Progenitor cell of endocrine pancreas (in vitro differentiated cells): ENCODE data around the gene INO80E. TPM values are rescaled to one million over a fixed set of nuclear protein-coding genes. Genes with fewer than 3 reads are reported as not detected.

Experiments used
- DNase-seq: peaks from one replicate; pipeline ENCODE4 v3.0.0; 2021; ENCODE audit warnings: low spot score; ENCODE audit not compliant: unreplicated experiment
- H3K27ac Mint-ChIP-seq: 2 replicates; pipeline ENCODE4 v1.8.0; 2021; ENCODE audit warnings: mild to moderate bottlenecking, moderate library complexity, mixed read lengths
- H3K27me3 Mint-ChIP-seq: 2 replicates; pipeline ENCODE4 v1.8.0; 2021; ENCODE audit warnings: mixed read lengths
- H3K36me3 Mint-ChIP-seq: 2 replicates; pipeline ENCODE4 v1.8.0; 2022; ENCODE audit warnings: mixed read lengths; ENCODE audit not compliant: insufficient read depth
- H3K4me1 Mint-ChIP-seq: 2 replicates; pipeline ENCODE4 v1.8.0; 2021; ENCODE audit warnings: low read depth, mixed read lengths
- H3K4me3 Mint-ChIP-seq: 2 replicates; pipeline ENCODE4 v1.8.0; 2021; ENCODE audit warnings: low read depth, mild to moderate bottlenecking, moderate library complexity, mixed read lengths
- H3K9me3 Mint-ChIP-seq: 2 replicates; pipeline ENCODE4 v1.8.0; 2021; ENCODE audit warnings: low read depth, mixed read lengths
- total RNA-seq: library from RNA; stranded (reverse); gene quantifications from 2 replicates; pipeline ENCODE4 v1.2.1, GENCODE V29; 2021
- TF ChIP-seq, protein P1 (sequence below): fragments of 200-600 bp; sonication (generic); IDR thresholded peaks from one replicate; pipeline ENCODE4 v1.5.0; 2021; ENCODE audit warnings: antibody characterized with exemption, mild to moderate bottlenecking; ENCODE audit not compliant: unreplicated experiment

The INO80E gene
- total RNA-seq, 1 donor from 2014 or later, result 74.2 TPM

GRCh38 chr16:29982560-29983419 is 13.3 kb upstream of the INO80E start:
- Mint-ChIP-seq H3K9me3 (no peaks in the 10 kb centered on the region), H3K27ac (no peak overlapping the region), H3K27me3 (no peaks in the 10 kb centered on the region), H3K36me3 (peaks cover 17% of the 10 kb centered on the region), H3K4me3 (no peak overlapping the region), H3K4me1 (no peaks in the 10 kb centered on the region)
- DNase-seq, result no peak
- TF ChIP-seq, protein P1, sequence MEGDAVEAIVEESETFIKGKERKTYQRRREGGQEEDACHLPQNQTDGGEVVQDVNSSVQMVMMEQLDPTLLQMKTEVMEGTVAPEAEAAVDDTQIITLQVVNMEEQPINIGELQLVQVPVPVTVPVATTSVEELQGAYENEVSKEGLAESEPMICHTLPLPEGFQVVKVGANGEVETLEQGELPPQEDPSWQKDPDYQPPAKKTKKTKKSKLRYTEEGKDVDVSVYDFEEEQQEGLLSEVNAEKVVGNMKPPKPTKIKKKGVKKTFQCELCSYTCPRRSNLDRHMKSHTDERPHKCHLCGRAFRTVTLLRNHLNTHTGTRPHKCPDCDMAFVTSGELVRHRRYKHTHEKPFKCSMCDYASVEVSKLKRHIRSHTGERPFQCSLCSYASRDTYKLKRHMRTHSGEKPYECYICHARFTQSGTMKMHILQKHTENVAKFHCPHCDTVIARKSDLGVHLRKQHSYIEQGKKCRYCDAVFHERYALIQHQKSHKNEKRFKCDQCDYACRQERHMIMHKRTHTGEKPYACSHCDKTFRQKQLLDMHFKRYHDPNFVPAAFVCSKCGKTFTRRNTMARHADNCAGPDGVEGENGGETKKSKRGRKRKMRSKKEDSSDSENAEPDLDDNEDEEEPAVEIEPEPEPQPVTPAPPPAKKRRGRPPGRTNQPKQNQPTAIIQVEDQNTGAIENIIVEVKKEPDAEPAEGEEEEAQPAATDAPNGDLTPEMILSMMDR, result no peak

DNA sequence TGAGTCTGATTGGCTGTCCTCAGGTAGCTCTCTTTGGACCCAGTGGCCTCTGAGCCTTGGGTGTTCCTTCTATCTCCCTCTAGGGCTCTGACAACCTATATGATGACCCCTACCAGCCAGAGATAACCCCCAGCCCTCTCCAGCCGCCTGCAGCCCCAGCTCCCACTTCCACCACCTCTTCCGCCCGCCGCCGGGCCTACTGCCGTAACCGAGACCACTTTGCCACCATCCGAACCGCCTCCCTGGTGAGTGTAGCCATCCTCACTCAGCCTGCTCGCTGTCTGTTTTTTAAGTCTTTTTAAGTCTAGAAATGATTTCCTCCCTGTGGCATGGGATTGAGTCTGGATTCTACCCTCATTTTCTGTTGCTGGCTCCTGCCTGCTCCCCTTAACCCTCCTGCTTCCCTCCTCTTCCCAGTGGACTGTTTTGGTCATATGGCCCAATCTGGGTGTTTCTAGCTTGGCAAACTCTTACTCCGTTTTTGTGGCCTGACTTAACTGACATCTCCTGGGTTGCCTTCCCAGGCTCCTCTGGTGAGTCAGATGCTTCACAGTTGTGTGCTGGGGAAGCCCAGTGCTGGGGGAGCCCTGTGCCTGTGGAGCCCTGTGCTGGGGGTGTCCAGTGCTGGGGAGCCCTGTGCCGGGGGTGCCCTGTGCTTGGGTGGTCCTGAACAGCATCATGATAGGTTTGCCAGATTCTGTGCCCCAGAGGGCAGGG is 12.5 kb upstream of the INO80E start:
- no peaks in the 10 kb centered on the region for H3K4me1 Mint-ChIP-seq
- TF ChIP-seq, protein P1, result no peak
- H3K27me3 Mint-ChIP-seq, result no peaks in the 10 kb centered on the region
- peaks cover 24% of the 10 kb centered on the region for H3K36me3 Mint-ChIP-seq
- no peaks in the 10 kb centered on the region for H3K9me3 Mint-ChIP-seq
- no peak overlapping the region for H3K27ac Mint-ChIP-seq
- H3K4me3 Mint-ChIP-seq, result no peak overlapping the region
- no peak for DNase-seq

DNA sequence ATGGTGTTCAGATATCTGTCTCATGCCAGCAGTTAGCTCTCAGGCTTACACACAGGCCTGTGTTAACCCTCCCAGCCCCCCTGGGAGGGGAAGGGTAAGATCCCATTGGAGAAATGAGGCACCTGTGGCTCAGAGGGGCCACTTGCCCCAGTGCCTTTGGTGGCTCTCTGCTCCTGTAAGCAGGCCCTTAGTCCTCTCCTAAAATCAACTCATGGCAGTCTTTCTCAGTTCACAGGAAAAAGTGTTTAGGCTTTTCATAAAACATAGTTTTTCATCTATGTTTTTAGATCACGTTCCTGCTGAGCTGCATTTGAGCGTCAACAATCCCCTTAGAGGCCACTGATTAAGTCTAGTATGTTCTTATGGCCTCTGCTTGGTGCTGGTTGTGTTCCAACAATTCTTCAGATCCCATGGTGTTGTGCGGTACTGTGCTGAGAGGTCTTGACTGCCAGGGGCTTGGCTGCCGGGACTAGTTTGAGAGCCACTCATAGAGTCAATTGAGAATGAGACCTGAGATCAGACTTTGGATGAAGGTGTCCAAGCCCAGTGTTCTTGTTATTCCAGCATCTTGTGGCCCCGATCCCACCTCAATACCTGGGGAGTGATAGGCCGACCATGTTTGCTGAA is 11.8 kb upstream of the INO80E start:
- no peaks in the 10 kb centered on the region for H3K27me3 Mint-ChIP-seq
- H3K9me3 Mint-ChIP-seq, result no peaks in the 10 kb centered on the region
- no peak overlapping the region for H3K4me3 Mint-ChIP-seq
- TF ChIP-seq, protein P1, result no peak
- H3K27ac Mint-ChIP-seq, result no peak overlapping the region
- H3K4me1 Mint-ChIP-seq, result no peaks in the 10 kb centered on the region
- H3K36me3 Mint-ChIP-seq, result peaks cover 27% of the 10 kb centered on the region
- no peak for DNase-seq

DNA sequence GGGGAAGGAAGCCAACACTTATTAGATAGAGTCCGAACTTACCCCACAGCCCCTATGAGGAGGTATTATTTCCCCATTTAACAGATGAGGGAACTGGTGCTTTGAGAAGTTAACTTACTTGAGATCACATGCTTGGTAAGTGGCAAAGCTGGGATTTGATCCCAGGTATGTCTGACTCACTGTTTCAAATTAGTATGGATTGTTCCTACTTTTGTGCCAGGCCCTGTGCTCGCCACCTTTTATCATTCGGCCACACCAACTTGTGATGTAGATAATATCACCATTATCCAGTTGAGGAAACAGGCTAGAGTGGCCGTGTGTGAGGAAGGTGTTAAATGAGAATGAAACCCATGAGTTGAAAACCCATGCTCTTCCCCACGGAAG is 11.3 kb upstream of the INO80E start:
- Mint-ChIP-seq H3K4me1 (no peaks in the 10 kb centered on the region), H3K36me3 (peaks cover 27% of the 10 kb centered on the region), H3K9me3 (no peaks in the 10 kb centered on the region), H3K27ac (no peak overlapping the region), H3K27me3 (no peaks in the 10 kb centered on the region), H3K4me3 (no peak overlapping the region)
- TF ChIP-seq, protein P1, result no peak
- no peak for DNase-seq

- Mint-ChIP-seq H3K27me3 (no peaks in the 10 kb centered on the region), H3K27ac (no peak overlapping the region), H3K9me3 (no peaks in the 10 kb centered on the region), H3K4me1 (no peaks in the 10 kb centered on the region), H3K36me3 (peaks cover 25% of the 10 kb centered on the region), H3K4me3 (no peak overlapping the region)
- TF ChIP-seq, protein P1, result no peak
- DNase-seq, result no peak
Observed at GRCh38 chr16:29985271-29985811, 10.7 kb upstream of the INO80E start.
